Activated CD4-positive, CD25-positive, alpha-beta regulatory T cell treated with anti-CD3 and anti-CD28 coated beads, Interleukin-2, amount 50 U/mL, for 24 hours (primary cell): ENCODE results near the gene ADRB2.

Experiments used
- ATAC-seq, 2 donors: fragments of 150-1000 bp; cut with Tn5 transposase; one replicate each; pipeline ENCODE4 v1.10.0; 2021; ENCODE audit warnings: mild to moderate bottlenecking in 1 of 2, moderate library complexity in 1 of 2

The ADRB2 gene

DNA sequence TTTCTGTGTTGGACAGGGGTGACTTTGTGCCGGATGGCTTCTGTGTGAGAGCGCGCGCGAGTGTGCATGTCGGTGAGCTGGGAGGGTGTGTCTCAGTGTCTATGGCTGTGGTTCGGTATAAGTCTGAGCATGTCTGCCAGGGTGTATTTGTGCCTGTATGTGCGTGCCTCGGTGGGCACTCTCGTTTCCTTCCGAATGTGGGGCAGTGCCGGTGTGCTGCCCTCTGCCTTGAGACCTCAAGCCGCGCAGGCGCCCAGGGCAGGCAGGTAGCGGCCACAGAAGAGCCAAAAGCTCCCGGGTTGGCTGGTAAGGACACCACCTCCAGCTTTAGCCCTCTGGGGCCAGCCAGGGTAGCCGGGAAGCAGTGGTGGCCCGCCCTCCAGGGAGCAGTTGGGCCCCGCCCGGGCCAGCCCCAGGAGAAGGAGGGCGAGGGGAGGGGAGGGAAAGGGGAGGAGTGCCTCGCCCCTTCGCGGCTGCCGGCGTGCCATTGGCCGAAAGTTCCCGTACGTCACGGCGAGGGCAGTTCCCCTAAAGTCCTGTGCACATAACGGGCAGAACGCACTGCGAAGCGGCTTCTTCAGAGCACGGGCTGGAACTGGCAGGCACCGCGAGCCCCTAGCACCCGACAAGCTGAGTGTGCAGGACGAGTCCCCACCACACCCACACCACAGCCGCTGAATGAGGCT lies at the start of gene ADRB2:
TSS of gene ADRB2 (plus strand) at position 559 of the 686 bp plus-strand sequence. CDS start 221 bp downstream, outside the sequence.
- peak; percentile 95 for ATAC-seq

DNA sequence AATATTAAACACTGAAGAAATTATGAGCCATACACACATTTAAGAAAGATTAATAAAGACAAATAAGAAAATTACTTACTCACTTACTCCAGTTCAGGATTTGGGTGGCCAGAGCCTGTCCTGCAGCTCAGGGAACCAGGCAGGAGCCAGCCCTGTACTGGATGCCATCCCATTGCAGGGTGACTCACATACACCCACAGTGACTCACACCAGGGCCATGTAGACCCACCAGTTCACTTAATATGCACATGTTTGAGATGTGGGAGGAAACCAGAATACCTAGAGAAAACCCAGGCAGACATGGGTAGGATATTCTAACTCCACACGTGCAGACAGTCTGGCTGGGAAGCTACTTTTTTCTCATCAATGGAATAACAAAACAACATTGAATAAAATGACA lies 49.6 kb upstream of the ADRB2 start:
- ATAC-seq = peak; percentile 67 to 73

DNA sequence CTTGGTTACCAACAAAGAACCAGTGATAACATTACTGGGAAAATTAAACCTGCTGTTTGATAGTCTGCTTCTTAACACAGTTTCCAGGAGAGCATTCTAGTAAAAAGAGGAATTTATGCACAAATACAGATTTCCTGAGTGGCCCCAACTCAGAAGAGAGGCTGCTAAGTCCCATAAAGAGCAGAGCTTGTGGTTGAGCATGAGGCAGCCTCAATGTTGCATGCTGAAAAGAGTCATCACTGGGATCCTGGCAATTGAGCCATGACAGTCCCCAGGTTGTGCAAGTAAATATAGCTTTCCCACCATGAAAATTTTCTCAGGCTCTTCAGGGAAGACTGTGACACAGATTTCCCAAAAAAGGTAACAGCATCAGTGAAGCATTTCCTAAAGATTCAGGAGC lies 47.5 kb upstream of the ADRB2 start:
- no peak for ATAC-seq

DNA sequence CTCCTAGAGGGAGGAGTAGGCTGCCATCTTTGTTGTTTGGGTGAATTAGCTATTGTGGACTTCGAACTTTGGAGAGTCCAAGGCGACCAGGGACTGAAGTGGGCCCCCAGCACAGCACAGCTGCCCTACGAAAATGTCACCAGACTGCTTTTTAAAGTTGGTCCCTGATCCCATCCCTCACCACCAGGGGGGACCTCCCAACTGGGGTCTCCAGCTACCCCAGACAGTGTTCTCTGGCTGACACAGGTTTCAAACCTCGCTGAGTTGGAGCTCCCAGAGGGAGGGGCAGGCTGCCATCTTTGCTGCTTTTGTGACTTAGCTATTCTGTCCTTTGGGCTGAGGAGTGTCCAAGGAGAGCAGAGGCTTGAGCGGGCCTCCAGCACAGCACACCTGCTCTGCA lies 45.7 kb upstream of the ADRB2 start:
- no peak for ATAC-seq

DNA sequence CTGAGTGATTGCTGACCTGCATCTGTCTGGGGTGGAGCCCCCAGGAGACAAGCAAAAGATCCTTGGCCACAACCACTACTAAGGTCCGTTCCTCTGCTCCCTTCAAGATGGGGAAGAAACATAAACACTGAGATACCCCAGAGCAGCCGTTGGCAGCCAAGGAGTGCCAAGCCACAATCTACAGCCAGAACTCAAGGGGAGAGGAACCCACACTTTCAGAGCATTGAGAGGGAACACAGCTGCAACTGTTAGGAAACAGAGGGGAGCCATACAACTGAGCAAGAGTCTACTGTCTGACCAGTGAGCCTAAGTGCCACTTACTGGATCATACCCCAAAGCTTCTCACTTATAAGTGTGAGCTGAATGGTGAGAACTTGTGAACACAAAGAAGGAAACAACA lies 44.6 kb upstream of the ADRB2 start:
- ATAC-seq = no peak

DNA sequence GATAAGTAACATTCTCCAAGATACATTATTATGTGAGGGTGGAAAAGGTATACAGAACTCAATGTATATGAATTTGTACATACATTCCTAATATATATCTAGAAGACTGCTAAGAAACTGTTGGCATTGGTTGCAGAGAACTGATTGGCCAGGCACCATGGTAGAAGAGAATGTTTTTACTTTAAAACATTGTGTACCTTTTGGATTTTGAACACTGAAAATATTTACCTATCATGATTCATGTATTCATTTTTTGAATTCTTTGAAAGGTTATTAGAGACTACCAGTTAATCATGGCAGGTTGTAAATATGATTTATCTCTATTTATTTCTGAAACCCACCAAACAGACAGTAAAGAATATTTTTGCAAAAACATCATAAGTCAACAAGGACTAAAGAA lies 41.2 kb upstream of the ADRB2 start:
- ATAC-seq = no peak

DNA sequence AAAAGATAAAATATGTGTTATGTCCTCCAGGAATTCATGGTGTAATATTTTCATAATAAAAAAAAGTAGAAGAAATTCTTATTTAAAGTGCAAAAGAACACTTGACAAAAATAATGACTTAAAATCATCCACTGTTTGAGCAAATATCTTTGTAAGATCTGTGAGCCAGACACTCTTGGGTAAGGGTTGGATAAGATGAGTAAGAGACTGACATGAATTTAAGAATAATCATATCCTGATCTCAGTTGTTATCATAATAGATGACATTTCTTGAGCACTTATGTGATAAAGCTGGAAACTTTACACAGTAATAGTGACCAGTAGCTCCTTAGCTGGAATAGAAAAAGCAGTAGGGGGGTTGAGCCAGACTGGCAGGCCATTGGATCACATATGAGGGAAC lies 40.0 kb upstream of the ADRB2 start:
- ATAC-seq = no peak

DNA sequence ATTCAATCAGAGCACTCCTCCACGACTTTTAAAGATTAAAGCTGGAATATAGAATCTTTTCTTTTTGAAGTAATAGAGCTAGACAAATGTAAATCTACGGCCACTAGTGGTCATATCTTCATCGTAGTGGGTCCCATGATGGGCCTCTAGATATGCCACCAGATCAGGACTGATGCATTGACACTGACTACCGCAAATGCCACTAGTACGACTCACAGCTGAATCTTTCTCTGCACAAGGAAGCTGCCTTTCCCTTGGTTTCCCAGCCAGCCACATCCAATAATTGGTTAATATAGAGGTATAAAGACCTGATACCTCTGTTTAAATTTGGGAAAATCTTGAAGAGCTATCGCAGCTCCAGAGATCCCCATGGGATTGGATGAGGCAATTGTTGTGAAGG lies 37.8 kb upstream of the ADRB2 start:
- ATAC-seq = no peak

DNA sequence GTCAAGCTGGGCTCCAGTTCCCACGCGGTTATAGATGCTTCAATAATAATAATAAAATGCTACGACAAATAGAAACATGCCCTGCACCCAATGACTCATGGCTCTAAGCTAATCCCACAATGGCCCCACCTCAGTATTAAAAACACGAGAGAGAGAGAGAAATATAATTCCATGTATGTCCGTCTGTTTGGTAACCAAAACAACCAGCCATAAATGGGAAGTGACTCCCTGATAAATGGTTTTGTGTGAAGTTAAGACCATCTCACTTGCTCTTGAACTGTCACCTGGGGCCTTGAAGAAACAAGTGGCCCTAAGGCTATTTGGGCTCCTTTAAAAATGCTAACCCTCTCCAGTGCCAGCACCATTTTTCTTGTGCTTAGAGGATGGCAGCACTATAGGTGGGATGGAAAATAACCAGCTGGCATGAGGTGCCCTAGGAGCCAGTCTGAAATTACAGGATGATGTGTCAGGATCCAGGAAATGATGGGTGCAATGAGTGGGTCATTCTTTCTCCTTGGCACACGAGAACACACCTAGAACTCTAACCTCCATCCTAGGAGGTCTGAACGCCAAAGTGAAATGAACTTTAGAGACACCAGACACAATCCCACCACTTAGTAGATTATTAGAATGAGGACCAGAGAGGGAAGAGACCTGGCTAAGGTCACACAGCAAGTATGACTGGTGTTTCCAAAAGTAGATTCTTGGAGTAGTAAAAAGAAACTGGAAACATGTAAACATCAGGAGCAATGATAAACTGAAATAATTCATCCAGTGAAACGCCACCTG lies 35.7 kb upstream of the ADRB2 start:
- peak in 1 of 2 donors; percentile 14 for ATAC-seq

DNA sequence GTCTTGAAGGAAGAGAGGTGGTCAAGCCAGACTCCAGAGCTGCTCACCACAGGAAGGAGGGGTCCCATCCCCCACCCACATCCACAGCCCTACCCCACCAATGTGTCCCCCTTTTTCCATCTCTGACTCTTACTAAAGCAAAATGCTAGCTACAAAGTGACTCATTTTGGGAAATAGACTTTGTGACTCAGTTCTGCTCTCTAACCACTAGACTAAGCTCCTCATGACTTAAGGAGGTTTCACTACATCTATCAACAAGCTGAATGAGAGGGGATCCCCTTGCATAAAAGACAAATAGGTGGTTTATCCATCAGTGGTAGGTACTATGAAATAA lies 35.1 kb upstream of the ADRB2 start:
- ATAC-seq = peak; percentile 90 to 92

DNA sequence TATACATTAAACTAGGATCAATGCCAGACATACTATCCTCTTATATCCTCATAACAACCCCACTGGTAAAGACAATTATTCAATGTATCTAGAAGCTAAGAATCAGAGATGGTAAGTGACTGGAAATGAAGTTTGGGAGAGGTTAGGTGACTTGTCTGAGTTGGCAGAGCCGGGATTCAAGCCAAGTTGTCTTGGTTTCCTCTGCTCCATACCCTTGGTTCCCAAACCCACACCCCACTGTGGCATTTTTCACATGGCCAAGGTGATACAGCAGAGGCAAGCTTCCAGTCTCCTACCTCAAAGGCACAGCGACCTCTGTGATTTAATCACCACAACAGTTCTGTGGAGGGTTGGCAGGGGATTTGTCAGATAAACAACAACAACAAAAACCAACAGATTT lies 34.7 kb upstream of the ADRB2 start:
- ATAC-seq = no peak

DNA sequence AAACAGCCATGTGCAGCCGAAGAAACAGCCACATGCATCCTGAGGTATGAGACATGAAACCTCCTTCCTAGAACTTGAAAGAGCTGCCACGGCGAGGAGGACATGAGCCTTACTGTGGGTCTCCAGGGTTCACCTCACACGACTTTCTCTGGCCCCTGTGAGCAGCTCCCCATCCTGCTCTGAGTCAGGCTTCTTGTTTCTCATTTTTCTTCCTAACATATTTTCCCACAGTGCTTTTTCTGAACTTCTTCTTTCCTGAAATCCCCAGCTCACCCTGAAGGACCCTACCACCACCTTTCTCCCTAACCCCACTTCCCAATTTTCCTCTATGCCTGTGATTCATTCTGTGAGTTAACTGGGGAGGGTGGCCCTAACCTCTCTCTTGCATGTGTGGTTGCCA lies 33.7 kb upstream of the ADRB2 start:
- ATAC-seq = no peak

DNA sequence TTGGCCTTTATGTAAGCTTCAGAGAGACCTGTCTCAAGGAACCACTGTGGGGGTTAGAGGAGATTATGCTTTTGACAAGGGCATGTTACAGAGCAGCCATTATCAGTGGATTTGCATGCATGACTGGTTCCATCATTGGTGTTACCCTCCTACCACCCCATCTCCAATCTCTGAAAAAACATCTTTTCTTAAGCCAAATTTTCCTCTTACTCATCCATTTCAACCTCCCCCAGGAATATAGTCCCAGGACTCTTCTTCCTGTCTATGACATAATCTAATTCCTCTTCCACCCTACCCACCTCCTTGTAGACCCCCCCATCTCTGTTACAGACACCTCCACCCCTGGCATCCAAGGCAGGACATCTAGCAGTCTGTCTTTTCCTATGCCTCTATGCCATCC lies 33.1 kb upstream of the ADRB2 start:
- ATAC-seq = no peak

DNA sequence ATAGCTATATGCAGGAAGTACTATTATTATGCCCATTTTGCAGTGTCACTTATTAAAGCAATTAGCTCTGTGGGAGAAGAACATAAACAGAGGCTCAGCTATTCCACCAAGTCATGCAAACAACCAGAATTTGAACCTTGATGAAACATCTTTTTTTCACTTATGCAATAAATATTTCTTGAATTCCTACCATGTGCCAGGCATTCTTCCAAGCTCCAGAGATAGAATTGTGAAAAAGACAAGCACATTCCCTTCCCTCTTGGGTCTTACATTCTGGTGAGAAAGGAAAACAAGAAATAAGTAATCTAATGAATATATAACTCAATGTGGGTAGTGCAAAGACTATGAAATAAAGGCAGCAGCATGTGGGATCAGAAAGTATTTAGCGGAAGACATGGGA lies 32.1 kb upstream of the ADRB2 start:
- no peak for ATAC-seq

DNA sequence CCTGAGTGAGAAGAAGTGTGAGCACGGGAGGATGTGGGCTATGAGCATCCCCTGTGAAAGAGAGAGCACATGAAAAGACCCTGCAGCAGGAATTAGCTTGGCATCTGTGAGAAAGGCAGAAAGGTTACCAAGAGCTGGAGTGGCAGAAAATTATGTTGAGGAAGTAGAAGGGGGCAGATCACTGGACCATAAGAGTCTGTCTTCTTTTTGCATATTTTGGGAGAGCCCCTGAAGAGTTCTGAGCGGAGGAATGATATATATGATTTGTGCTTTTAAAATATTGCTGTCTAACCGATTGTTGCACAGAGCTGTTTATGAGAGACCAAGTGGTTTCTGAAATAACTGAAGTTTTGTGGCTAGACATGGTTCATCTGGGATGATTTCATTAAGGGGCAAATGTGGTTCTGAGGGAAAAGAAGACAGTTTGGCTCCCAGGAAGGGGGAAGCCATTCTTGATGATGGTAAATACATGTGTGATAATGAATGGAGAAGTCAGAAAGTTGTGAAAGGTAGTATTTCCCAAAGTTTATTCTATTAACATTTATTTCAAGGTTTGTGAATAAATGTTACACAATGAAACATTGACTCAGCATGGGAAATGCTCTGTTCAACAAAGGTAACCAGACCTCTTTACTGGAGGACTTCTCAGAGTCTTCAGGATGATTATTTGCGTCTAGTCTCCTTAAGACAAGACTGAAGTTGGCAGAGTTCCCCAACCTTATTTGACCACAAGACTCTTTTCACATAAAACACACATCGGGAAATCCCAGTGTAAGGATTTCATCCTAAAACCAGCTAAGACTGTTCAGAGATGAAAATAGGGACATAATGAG lies 31.5 kb upstream of the ADRB2 start:
- no peak for ATAC-seq

DNA sequence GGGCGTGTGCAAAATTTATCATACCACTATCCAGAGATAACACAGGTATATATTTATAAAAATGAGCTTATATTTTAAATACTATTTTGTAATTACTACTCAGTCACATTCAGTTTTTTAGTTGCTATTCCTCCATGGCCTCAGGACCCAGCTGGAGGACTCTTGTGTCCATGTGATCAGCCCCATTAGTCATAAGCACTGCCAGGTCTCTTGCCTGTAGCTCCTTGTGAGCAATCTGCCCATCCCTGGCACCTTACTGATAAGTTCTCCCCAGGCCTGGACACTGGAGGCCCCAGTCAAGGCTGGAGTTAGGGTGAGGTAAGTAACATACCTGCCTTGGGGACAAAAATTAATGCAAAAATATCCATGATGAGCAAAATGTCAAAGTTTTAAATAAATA lies 29.5 kb upstream of the ADRB2 start:
- ATAC-seq = no peak

DNA sequence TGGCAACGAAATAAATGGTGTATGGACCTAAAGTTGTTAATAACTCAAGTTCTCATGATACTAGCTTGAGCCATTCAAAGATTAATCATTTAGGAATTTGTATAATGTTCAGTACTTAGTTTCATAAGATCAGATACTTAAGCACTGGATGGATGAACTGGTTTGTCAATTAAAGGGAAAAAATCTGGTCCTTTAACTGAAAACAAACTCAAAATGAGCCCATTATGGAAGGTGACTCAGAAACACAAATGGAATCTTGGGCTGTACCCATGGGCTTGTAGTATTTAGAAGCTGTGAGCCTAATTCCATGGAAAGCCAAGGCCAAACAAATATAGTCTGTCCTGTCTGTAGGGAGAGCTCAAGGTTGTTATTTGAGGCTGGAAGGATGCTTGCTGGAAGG lies 27.6 kb upstream of the ADRB2 start:
- no peak for ATAC-seq

DNA sequence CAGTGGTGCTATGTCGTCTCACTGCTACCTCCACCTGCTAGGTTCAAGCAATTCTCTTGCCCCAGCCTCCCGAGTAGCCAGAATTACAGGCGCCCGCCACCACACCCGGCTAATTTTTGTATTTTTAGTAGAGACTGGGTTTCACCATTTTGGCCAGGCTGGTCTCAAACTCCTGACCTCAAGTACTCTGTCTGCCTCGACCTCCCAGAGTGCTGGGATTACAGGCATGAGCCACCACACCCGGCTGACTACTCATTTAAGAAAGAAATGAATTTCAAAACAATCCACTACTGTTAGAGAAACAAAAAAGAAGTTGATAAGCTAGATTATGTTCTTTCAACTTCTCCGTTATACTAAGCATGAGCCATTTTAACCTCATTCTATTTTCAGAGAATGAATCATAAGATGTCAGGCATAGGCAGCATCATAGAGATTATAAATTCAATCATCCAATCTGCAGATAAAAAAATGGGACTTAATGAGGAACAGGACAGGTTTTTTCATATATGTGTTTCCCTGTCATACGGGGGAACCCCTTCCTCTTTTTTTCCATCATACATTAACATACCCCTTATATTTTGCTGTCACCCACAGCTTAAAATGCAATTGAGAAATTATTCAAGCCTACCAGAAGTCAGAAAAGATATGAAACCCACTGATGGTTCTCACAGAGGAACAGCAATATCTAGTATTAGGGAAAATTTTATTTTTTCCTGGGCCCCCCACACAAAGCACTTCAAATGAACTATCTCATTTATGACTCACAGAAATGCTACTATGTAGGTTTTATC lies 26.5 kb upstream of the ADRB2 start:
- ATAC-seq = peak; percentile 65 to 80

DNA sequence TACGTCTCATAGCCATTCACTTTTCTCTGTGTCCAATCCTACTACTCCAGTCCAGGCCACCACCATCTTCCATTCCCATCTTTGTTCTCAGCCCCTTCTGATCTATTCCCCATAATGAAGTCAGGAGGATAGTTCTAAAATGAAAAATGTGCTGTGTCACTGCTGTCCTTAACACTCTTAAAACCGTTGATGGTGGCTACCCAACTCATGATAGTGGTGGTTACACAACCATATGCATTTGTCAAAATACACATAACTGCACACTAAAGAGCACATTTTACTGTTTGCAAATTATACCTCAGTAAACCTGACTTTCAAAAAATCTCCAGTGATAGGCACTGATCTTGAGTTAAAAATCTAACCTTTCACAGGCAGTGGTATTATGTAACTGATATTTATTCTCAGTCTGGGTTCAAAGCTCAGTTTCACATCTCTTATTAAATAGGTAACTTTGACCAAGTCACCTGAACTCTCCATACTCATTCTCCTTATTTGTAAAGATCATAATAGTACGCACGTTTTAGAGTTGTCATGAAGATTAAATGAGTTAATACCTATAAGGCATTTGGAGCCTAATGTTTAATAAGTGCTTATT lies 24.6 kb upstream of the ADRB2 start:
- no peak for ATAC-seq

DNA sequence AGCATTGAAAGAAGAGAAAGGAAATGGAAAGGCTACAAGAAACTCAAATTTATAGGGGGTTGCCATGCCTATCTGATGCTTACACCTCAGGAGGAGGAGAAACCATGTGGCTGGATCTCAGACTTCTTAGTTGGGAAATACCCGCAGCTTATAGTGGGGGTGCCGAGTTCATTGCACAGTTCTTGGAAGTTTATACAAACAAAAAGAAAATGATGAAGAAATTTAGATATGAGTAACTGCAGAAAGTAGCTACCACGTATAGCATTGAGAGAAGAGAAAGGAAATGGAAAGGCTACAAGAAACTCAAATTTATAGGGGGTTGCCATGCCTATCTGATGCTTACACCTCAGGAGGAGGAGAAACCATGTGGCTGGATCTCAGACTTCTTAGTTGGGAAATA lies 23.0 kb upstream of the ADRB2 start:
- peak; percentile 21 to 27 for ATAC-seq

DNA sequence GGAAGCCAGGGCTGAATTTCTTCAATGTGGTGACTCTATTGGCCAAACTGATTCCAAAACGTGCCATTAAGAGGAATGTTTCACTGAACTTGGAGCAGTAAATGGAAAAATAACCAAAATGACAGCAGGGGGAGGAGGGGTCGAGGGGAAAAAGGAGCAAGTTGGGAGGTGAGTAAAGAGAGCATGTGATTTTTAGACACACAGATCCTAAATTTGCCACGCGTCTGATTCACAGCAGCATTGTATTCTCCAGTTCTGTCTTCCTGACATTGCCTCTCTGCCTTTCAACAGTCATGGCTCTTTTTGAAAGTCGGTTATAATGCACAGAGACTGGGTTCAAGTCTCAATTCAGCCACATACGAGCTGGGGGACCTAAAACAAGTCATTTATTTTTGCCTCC lies 22.0 kb upstream of the ADRB2 start:
- ATAC-seq = no peak
